Cardiac muscle cell (in vitro differentiated cells and primary cell): ENCODE results near the gene DHRS1. TPM values are rescaled to one million over a fixed set of nuclear protein-coding genes. Genes with fewer than 3 reads are reported as not detected.

Source experiments
- DNase-seq, 2 donors: peaks; one replicate each; pipeline versions ENCODE4 v3.0.0 to v3.0.0-alpha.2; 2010 to 2017; ENCODE audit warnings: low read depth in 1 of 2, low spot score in 1 of 2
- H3K27ac ChIP-seq: fragments of 200-600 bp; sonication (generic); 2 replicates; pipeline ENCODE4 v1.5.1; 2016
- H3K27me3 ChIP-seq: fragments of 200-600 bp; sonication (generic); 2 replicates; pipeline ENCODE4 v1.6.0; 2016; ENCODE audit warnings: control low read depth
- H3K36me3 ChIP-seq: fragments of 200-600 bp; sonication (generic); 2 replicates; pipeline ENCODE4 v1.5.1; 2016; ENCODE audit warnings: control low read depth
- H3K4me1 ChIP-seq: fragments of 200-600 bp; sonication (generic); 2 replicates; pipeline ENCODE4 v1.8.1; 2017; ENCODE audit warnings: low read depth, mild to moderate bottlenecking, mixed run types
- H3K4me3 ChIP-seq: fragments of 200-600 bp; sonication (generic); 2 replicates; pipeline ENCODE4 v1.5.1; 2016; ENCODE audit warnings: mild to moderate bottlenecking
- H3K9me3 ChIP-seq: fragments of 200-600 bp; sonication (generic); 2 replicates; pipeline ENCODE4 v1.5.1; 2017; ENCODE audit warnings: low read depth, mild to moderate bottlenecking, control low read depth
- CTCF ChIP-seq: IDR thresholded peaks from 2 replicates; pipeline ENCODE4 v1.5.1; 2012; ENCODE audit warnings: low read depth, mild to moderate bottlenecking, low read length
- polyA plus RNA-seq: library from polyadenylated mRNA; unstranded; fragments of >200 nt; fragmentation: Nextera tagmentation; extraction: Ambion mirVana; gene quantifications from 2 replicates; pipeline ENCODE4 v1.2.1, GENCODE V29; 2016
- total RNA-seq: library from RNA; depleted of rRNA; stranded (reverse); fragments of >200 nt; gene quantifications from 2 replicates; pipeline ENCODE4 v1.2.3, GENCODE V29; 2016

DHRS1 gene
- total and polyA plus RNA-seq, 2 experiments from 2014 or later: 43.2 to 58.1 TPM

DNA sequence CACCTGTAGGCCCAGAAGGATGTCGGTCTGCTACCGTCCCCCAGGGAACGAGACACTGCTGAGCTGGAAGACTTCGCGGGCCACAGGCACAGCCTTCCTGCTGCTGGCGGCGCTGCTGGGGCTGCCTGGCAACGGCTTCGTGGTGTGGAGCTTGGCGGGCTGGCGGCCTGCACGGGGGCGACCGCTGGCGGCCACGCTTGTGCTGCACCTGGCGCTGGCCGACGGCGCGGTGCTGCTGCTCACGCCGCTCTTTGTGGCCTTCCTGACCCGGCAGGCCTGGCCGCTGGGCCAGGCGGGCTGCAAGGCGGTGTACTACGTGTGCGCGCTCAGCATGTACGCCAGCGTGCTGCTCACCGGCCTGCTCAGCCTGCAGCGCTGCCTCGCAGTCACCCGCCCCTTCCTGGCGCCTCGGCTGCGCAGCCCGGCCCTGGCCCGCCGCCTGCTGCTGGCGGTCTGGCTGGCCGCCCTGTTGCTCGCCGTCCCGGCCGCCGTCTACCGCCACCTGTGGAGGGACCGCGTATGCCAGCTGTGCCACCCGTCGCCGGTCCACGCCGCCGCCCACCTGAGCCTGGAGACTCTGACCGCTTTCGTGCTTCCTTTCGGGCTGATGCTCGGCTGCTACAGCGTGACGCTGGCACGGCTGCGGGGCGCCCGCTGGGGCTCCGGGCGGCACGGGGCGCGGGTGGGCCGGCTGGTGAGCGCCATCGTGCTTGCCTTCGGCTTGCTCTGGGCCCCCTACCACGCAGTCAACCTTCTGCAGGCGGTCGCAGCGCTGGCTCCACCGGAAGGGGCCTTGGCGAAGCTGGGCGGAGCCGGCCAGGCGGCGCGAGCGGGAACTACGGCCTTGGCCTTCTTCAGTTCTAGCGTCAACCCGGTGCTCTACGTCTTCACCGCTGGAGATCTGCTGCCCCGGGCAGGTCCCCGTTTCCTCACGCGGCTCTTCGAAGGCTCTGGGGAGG lies 11.3 kb upstream of the DHRS1 start, which contains the start of gene LTB4R:
LTB4R (plus strand) TSS at position 857 of the 959 bp plus-strand sequence. CDS start 4,150 bp downstream, outside the sequence.
- H3K27me3 ChIP-seq: no peaks in the 10 kb centered on the region
- TF ChIP-seq CTCF: peak; percentile 28
- H3K9me3 ChIP-seq: no peaks in the 10 kb centered on the region
- no peak within 1 kb of the TSS for H3K4me3 ChIP-seq
- no peaks in the 10 kb centered on the region for H3K4me1 ChIP-seq
- DNase-seq: peak in 1 of 2 donors; percentile 88
- no peaks in the 10 kb centered on the region for H3K36me3 ChIP-seq
- H3K27ac ChIP-seq: no peak within 1 kb of the TSS

DNA sequence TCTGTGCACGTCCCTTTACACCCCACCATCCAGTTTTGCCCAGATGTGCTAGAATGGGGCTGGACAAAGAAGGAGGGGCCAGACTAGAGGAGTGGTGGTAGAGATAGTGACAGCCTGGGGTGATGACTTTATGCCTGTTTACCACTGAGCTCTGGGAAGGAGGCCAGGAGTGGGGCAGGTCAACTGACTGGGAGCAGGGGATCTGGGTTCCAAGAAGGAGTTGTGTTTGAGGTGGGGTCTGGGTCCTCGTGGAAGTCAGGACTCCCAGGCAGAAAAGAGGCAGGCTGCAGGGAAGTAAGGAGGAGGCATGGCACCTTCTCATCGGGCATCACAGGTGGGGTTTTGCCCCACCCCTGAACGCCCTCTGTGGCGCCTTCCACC lies 10.7 kb upstream of the DHRS1 start:
- DNase-seq: no peak
- H3K27ac ChIP-seq: no peak overlapping the region
- no peaks in the 10 kb centered on the region for H3K36me3 ChIP-seq
- H3K9me3 ChIP-seq: no peaks in the 10 kb centered on the region
- no peaks in the 10 kb centered on the region for H3K27me3 ChIP-seq
- no peak overlapping the region for H3K4me3 ChIP-seq
- no peaks in the 10 kb centered on the region for H3K4me1 ChIP-seq
- no peak for TF ChIP-seq CTCF

DNA sequence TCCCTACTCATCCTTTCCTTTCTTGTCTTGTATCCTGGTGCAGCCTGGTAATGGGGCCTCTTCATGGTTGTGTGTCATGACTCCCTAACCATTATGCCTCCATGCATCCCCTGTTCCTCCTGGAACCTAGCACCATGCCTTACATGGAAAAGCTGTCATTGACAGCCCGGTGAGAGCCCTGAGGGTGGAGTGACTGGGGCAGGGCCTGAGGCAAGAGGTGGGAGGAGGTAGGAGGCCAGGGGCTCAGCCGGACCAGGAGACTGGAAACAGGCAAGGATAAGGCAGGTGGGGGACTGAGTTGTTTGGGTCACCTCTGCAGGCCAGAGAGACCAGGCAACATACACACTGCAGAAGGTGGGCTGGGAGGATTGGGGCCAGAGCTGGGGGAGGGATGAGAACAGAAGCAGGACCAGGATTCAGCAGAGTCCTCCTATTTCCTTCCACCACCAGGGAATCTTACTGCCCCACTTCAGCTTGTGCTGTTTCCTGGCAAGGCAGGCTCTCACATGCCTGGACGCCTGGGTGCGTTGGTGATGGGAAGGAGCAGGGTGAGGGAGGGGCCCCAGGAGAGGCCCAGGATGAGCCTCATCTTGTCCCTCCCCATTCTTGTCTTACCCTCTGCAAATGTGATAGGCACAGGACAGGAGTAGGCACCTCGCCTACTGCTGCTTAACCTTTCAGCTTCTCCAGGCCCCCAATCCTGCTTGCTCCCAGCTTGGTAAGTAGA lies 10.1 kb upstream of the DHRS1 start, which contains the start of gene LTB4R2:
LTB4R2 (plus strand) TSS at position 603 of the 727 bp plus-strand sequence. CDS start 525 bp downstream, outside the sequence.
- no peak for TF ChIP-seq CTCF
- Histone ChIP-seq H3K27me3 (no peaks in the 10 kb centered on the region), H3K9me3 (no peaks in the 10 kb centered on the region), H3K27ac (no peak within 1 kb of the TSS), H3K4me3 (no peak within 1 kb of the TSS), H3K36me3 (peaks cover 3% of the 10 kb centered on the region), H3K4me1 (no peaks in the 10 kb centered on the region)
- DNase-seq: no peak

DNA sequence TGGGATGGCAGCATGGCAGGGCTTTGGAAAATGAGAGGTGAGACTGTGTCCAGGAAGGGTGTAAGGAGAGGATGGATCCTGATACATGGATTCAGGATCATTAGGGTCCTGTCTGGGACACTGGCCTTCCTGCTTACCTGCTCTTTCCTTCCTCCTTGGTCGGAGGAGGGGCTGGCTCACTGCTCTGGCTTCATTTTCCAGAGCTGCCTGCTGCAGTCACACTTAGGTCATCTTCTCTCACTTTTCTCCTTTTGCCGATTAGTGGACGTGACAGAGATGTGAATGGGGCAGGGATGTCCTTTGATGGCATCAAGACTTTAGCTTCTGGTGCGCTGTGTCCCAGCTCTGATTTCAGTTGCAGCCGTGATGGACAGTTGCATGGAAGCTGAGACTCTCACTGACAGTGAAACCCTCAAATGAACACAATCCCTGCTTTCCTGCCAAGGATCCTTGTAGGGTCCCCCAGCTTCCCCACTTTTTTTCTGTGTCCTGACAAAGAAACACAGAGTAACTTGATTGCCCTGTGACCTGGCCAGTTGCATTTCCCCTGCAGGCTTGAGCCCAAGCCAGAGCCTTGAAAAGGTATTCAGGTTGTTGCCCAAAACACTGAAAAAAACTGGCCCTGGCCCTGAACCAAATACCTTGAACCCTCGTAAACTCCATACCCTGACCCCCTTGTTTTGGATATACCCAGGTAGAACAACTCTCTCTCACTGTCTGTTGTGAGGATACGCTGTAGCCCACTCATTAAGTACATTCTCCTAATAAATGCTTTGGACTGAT lies 9.0 kb upstream of the DHRS1 start:
- no peak for TF ChIP-seq CTCF
- Histone ChIP-seq H3K27me3 (no peaks in the 10 kb centered on the region), H3K4me1 (no peaks in the 10 kb centered on the region), H3K27ac (no peak overlapping the region), H3K9me3 (no peaks in the 10 kb centered on the region), H3K4me3 (no peak overlapping the region), H3K36me3 (peaks cover 15% of the 10 kb centered on the region)
- no peak for DNase-seq
